Measurements from ENCODE around the gene B4GALT6.

B4GALT6 gene

GRCh38 chr18:31592506-31593157, 91.7 kb downstream of the B4GALT6 start:
- no peak for DNase-seq (ENCODE audit: low spot score)

- DNase-seq (ENCODE audit: low spot score): no peak
These were observed 92.8 kb downstream of the B4GALT6 start, which contains the start of gene TTR for GRCh38 chr18:31591628-31592027. TSS of gene TTR (plus strand) at chr18:31591877. CDS start at chr18:31591903, 26 bp downstream.

DNA sequence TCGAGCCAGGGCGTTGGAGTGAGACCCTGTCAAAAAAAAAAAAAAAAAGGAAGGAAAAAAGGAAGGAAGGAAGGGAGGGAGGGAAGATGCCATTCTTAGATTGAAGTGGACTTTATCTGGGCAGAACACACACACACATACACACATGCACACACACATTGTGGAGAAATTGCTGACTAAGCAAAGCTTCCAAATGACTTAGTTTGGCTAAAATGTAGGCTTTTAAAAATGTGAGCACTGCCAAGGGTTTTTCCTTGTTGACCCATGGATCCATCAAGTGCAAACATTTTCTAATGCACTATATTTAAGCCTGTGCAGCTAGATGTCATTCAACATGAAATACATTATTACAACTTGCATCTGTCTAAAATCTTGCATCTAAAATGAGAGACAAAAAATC, 93.3 kb downstream of the B4GALT6 start:
- DNase-seq (ENCODE audit: low spot score): no peak

DNA sequence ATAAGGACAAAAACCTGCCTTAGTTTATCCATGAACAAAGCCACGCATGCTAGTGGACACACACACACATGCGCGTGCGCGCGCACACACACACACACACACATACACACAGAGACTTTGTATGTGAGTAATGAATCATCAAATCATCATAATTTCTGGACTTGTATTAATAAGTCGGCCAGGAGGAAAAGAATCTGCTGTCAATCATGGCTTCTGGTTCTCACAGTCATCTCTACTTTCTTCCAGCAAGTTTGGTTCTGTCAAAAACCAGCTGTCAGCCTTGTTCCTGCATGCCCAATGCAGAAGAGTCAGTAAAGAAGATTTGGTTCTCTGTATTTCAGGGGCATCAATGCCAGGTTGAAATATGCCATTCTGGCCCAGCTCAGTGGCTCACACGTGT, 93.8 kb downstream of the B4GALT6 start:
- DNase-seq (ENCODE audit: low spot score): no peak

GRCh38 chr18:31587529-31587928, 96.9 kb downstream of the B4GALT6 start:
- DNase-seq (ENCODE audit: low spot score): no peak

- no peak for DNase-seq (ENCODE audit: low spot score)
These were observed 97.8 kb downstream of the B4GALT6 start for GRCh38 chr18:31586616-31587015.

DNA sequence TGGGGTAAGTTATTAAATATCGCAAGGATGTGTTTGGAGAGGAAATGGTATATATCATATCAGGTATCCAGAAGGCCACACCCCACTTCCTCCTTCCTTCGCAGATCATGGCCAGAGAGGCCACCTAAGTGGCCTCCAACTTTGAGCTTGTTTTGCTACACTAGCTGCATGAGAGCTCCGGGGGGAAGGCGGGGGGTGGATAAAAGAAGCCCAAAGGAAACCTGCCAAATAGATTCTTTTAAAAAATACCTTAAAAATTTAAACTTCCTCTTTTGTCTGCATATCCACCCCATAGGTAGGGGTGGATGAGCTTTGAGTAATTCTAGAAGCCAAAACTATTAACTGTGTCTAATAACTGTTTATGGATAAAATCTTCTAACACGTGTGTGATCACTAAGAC, 98.4 kb downstream of the B4GALT6 start:
- no peak for DNase-seq (ENCODE audit: low spot score)

- no peak for DNase-seq (ENCODE audit: low spot score)
These were observed 101.1 kb downstream of the B4GALT6 start for GRCh38 chr18:31583185-31583854.

GRCh38 chr18:31581498-31582197, 102.7 kb downstream of the B4GALT6 start:
- no peak for DNase-seq (ENCODE audit: low spot score)

- DNase-seq (ENCODE audit: low spot score): no peak
These were observed 105.0 kb downstream of the B4GALT6 start for GRCh38 chr18:31579375-31579774.

GRCh38 chr18:31578126-31578525, 106.3 kb downstream of the B4GALT6 start:
- DNase-seq (ENCODE audit: low spot score): no peak

- DNase-seq (ENCODE audit: low spot score): no peak
These were observed 107.2 kb downstream of the B4GALT6 start for GRCh38 chr18:31577195-31577594.

- DNase-seq (ENCODE audit: low spot score): no peak
These were observed 107.7 kb downstream of the B4GALT6 start for GRCh38 chr18:31576670-31577069.

- no peak for DNase-seq (ENCODE audit: low spot score)
These were observed 108.7 kb downstream of the B4GALT6 start for GRCh38 chr18:31575515-31576257.

- DNase-seq (ENCODE audit: low spot score): no peak
These were observed 110.0 kb downstream of the B4GALT6 start for GRCh38 chr18:31574359-31574758.
